Heart left ventricle (tissue), 16 donors: ENCODE measurements around the gene BRK1. TPM values are rescaled to one million over a fixed set of nuclear protein-coding genes. Genes with fewer than 3 reads are reported as not detected.

Experiments used
- ATAC-seq, 4 donors: fragments of 200-7000 bp; cut with Tn5 transposase; one replicate each; pipeline ENCODE4 v1.9.1; 2020 to 2022; ENCODE audit warnings: moderate library complexity in 4 of 4, mild to moderate bottlenecking in 3 of 4, moderate number of reproducible peaks in 1 of 4
- DNase-seq, 5 donors: peaks; one replicate each; pipeline ENCODE4 v3.0.0-alpha.2; 2020
- H3K27ac ChIP-seq, 12 donors: fragments of 200-600 bp; sonication (generic) in 4 of 12; one replicate each; pipeline versions ENCODE4 v1.5.0 to v1.8.0; 2016 to 2022; ENCODE audit warnings: mild to moderate bottlenecking in 2 of 12
- H3K27me3 ChIP-seq, 9 donors: fragments of 200-600 bp; sonication (generic) in 2 of 9; one replicate each; pipeline versions ENCODE4 v1.5.1 to v1.8.0; 2016 to 2022; ENCODE audit warnings: mild to moderate bottlenecking in 3 of 9
- H3K36me3 ChIP-seq, 9 donors: fragments of 200-600 bp; sonication (generic) in 2 of 9; one replicate each; pipeline versions ENCODE4 v1.5.0 to v1.8.0; 2018 to 2022; ENCODE audit warnings: mild to moderate bottlenecking in 2 of 9
- H3K4me1 ChIP-seq, 12 donors: fragments of 200-600 bp; sonication (generic) in 4 of 12; one replicate each; pipeline versions ENCODE4 v1.5.0 to v1.8.0; 2016 to 2022; ENCODE audit warnings: mild to moderate bottlenecking in 3 of 12
- H3K4me3 ChIP-seq, 12 donors: fragments of 200-600 bp; sonication (generic) in 4 of 12; one replicate each; pipeline versions ENCODE4 v1.5.0 to v1.8.0; 2017 to 2022; ENCODE audit warnings: mild to moderate bottlenecking in 9 of 12, moderate library complexity in 4 of 12
- H3K9me3 ChIP-seq, 12 donors: fragments of 200-600 bp; sonication (generic) in 4 of 12; one replicate each; pipeline versions ENCODE4 v1.5.0 to v1.8.0; 2016 to 2022; ENCODE audit warnings: mild to moderate bottlenecking in 1 of 12
- POLR2A ChIP-seq, 2 donors: fragments of 450-650 bp; IDR thresholded peaks; one replicate each; pipeline ENCODE4 v1.6.1; 2017; ENCODE audit warnings: antibody characterized with exemption in 2 of 2, mild to moderate bottlenecking in 2 of 2, moderate library complexity in 2 of 2
- WGBS, 4 donors: extraction: QIAGEN DNeasy Blood & Tissue Kit in 2 of 4; methylation state at CpG; one replicate each; pipeline versions ENCODE4 v1.1.5 to v1.1.7; 2013 to 2018; 5-methylcytosine and 5-hydroxymethylcytosine counted together
- intact Hi-C, 10 donors: fragments of 100-400 bp; cut with DNase I; formaldehyde crosslinking; loops; one replicate each; pipeline versions ENCODE4 v1.11.1 to v1.14.2; 2022
- polyA plus RNA-seq, 2 donors: library from polyadenylated mRNA; stranded (reverse); fragments of 200-250 nt; gene quantifications; one replicate each; pipeline ENCODE4 v1.2.3, GENCODE V29; 2013
- total RNA-seq, 9 donors: library from RNA; depleted of rRNA in 2 of 9; stranded (reverse); fragments of >200 nt in 2 of 9; fragmentation: NEBNext Ultra II Directional in 3 of 9; extraction: Animal tissue kit (Norgen Biotek cat#: 25700) in 3 of 9; gene quantifications; one replicate each; pipeline versions ENCODE4 v1.1.0 to v1.2.4, GENCODE V29; 2016 to 2023
- TF ChIP-seq, protein P1 (sequence below), 12 donors: fragments of 200-600 bp; sonication (generic) in 4 of 12; IDR thresholded peaks; one replicate each; pipeline versions ENCODE4 v1.5.0 to v1.8.0; 2018 to 2022; ENCODE audit warnings: antibody characterized with exemption in 12 of 12, mild to moderate bottlenecking in 5 of 12
- donor health status: ischemic (EF 13 %, LVEDD 7.1; RV severe dilation, severe dysfunction).
- donor health status: healthy with polysubstance abuse.
- donor health status: DM: no; HTN: yes; CAD: no.
- donor health status: DM: no; HTN: no; CAD: no.
- donor health status: ischemic (EF 25% LVEDD 6.9; RV normal size, moderate dysfunction).
- donor health status: ischemic (EF 25% LVEDD 5.7; RV mildly dilated, moderate dysfunction).
- donor health status: healthy.
- donor health status: DM: yes; HTN: yes; CAD: no.
- donor health status: ischemic (EF 35%, LVEDD 5.7; RV mildly dilated, moderate dysfunction).
- donor health status: nonischemic (EF 11% LVEDD 7.7; RV severe dilation, severe dysfunction).
- donor health status: DM: yes; HTN: yes; CAD: no.
- donor health status: PGD.
- donor health status: ischemic (EF 29% LVEDD 5.4; RV normal size, mild dysfunction).
- donor health status: nonischemic (EF 23%, LVEDD 6.1; RV moderate dilation, normal function).

Gene BRK1
- total and polyA plus RNA-seq, 11 donors, result 69.8 to 159 (median 89.8) TPM

DNA sequence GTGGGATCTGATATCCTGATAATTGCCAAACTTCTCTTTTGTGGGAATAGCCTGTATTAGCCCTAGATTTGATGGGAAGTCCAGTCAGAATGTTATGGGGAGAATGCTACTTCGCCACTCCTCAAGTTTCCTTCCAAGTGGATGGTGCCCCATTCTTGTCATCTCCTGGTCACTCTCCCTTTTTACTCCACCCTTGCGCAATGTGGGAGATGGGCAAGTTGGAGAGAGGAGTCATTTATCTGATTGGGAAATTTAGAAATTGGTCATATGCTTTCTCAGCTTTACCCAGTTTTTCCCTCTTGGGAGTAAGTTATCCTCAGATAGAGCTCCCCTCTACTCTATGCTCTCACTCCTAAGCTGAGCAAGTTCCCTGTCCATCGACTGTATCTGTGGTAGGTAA is 21.8 kb upstream of the BRK1 start:
- DNase-seq, result no peak
- peaks cover 0 to 16% (median 0%) of the 10 kb centered on the region in 9 donors for H3K36me3 ChIP-seq
- TF ChIP-seq POLR2A (IDR thresholded peaks at IDR 0.05), result no peak
- TF ChIP-seq, protein P1, sequence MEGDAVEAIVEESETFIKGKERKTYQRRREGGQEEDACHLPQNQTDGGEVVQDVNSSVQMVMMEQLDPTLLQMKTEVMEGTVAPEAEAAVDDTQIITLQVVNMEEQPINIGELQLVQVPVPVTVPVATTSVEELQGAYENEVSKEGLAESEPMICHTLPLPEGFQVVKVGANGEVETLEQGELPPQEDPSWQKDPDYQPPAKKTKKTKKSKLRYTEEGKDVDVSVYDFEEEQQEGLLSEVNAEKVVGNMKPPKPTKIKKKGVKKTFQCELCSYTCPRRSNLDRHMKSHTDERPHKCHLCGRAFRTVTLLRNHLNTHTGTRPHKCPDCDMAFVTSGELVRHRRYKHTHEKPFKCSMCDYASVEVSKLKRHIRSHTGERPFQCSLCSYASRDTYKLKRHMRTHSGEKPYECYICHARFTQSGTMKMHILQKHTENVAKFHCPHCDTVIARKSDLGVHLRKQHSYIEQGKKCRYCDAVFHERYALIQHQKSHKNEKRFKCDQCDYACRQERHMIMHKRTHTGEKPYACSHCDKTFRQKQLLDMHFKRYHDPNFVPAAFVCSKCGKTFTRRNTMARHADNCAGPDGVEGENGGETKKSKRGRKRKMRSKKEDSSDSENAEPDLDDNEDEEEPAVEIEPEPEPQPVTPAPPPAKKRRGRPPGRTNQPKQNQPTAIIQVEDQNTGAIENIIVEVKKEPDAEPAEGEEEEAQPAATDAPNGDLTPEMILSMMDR (IDR thresholded peaks at IDR 0.05), result no peak
- H3K27me3 ChIP-seq, result no peaks in the 10 kb centered on the region
- H3K4me3 ChIP-seq, result no peak overlapping the region
- no peak overlapping the region for H3K27ac ChIP-seq
- ATAC-seq, result no peak
- H3K9me3 ChIP-seq, result no peaks in the 10 kb centered on the region
- no peaks in the 10 kb centered on the region for H3K4me1 ChIP-seq
- WGBS, 4 donors, result 93 to 100% (median 98%) methylated on average over 3 of the region's 3 CpGs
- intact Hi-C loops, result no loop called here

DNA sequence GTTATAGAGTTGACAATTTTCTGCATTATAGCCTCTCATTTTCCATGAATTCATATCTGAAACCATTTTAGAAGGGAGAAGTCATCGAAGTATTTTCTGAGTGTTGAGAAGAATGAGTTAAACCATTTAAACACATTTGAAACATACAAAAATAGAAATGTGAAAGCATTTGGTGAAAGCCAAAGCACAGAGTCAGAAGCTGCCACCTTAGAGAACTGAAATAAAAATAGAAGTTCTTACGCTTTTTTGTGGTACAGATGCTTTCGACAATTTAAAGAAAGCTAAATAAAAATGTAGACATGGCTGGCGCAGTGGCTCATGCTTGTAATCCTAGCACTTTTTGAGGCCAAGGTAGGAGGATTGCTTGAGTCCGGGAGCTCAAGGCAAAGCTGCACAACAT is 16.4 kb upstream of the BRK1 start:
- TF ChIP-seq, protein P1 (IDR thresholded peaks at IDR 0.05), result no peak
- no peak for TF ChIP-seq POLR2A (IDR thresholded peaks at IDR 0.05)
- no peak overlapping the region for H3K27ac ChIP-seq
- no peak overlapping the region for H3K4me3 ChIP-seq
- no peaks in the 10 kb centered on the region for H3K9me3 ChIP-seq
- ATAC-seq (no peak), DNase-seq (no peak)
- H3K36me3 ChIP-seq, result peaks cover 0 to 3% (median 0%) of the 10 kb centered on the region in 9 donors
- no peaks in the 10 kb centered on the region for H3K4me1 ChIP-seq
- intact Hi-C loops, result no loop called here
- H3K27me3 ChIP-seq, result no peaks in the 10 kb centered on the region
- WGBS, 4 donors, result 96 to 97% (median 97%) methylated on average over 5 of the region's 5 CpGs

DNA sequence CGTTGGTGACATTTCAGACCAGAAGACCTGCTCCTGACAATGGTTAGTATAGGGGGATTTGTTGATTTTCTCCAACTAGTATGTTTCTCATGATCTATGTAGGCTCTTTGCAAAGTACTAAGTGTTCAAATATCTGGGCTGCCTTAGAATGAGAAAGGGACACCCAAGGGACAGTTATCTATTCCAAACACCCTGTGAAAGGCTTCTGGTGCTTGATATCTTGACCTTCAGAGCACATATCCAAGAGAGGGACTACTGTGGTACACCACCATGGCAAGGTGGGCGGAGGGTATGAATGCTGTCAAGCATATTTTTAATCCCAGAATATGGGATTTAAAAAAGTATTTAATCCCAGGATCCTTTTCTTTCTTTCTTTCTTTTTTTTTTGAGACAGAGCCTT is 8.6 kb upstream of the BRK1 start:
- intact Hi-C loops, result no loop called here
- Histone ChIP-seq H3K27me3 (peaks cover 0 to 9% (median 0%) of the 10 kb centered on the region in 9 donors), H3K4me1 (no peaks in the 10 kb centered on the region), H3K36me3 (no peaks in the 10 kb centered on the region), H3K9me3 (no peaks in the 10 kb centered on the region), H3K4me3 (no peak overlapping the region), H3K27ac (no peak overlapping the region)
- DNase-seq (no peak), ATAC-seq (no peak)
- 80 to 88% (median 84%) methylated on average over 2 of the region's 2 CpGs for WGBS, 4 donors
- TF ChIP-seq POLR2A (IDR thresholded peaks at IDR 0.05), result no peak
- TF ChIP-seq, protein P1 (IDR thresholded peaks at IDR 0.05), result no peak

DNA sequence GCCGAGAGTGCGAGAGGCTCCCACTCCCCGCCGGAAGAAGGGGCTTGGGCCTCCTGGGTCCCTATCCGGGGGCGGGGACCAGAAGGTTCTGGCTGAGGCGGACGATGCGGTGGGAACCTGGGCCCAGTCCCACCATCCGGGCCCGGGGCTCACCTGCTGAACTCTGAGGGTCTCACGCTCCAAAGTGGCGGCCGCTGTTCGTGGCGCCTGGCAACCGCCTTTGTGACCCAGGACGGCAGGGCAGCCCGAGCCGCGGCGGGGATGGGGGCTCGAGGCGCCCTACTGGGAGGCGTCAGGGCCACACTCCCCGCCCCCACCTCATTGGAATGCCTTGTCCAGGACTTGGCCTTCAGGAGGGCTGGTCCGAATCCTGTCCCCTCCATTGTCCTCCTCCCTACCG is 7.4 kb upstream of the BRK1 start, which contains the start of gene FANCD2OS:
Gene FANCD2OS (minus strand): TSS at position 165 of the 400 bp plus-strand sequence. CDS start 3,481 bp downstream, outside the sequence.
- Histone ChIP-seq H3K36me3 (no peaks in the 10 kb centered on the region), H3K27me3 (peaks cover 0 to 9% (median 0%) of the 10 kb centered on the region in 9 donors), H3K4me3 (no peak within 1 kb of the TSS), H3K9me3 (no peaks in the 10 kb centered on the region), H3K4me1 (no peaks in the 10 kb centered on the region), H3K27ac (no peak within 1 kb of the TSS)
- WGBS, 4 donors, result 63 to 74% (median 69%) methylated on average over 21 to 28 of the region's 28 CpGs
- TF ChIP-seq, protein P1 (IDR thresholded peaks at IDR 0.05), result no peak
- no peak for TF ChIP-seq POLR2A (IDR thresholded peaks at IDR 0.05)
- no peak for DNase-seq
- no peak for ATAC-seq
- intact Hi-C loops, result no loop called here
